GM10248 (cell line): Measurements from ENCODE around the gene NKD1.

Source experiments
- CTCF ChIA-PET: fragments of 300-600 bp; sonication (Branson Sonifier 250); formaldehyde crosslinking; extraction: SDS; loops from one replicate; lab custom pipeline; 2021; ENCODE audit warnings: antibody characterized with exemption; lab: Yijun Ruan, JAX
- POLR2A ChIA-PET: fragments of 350-650 bp; sonication (Branson Sonifier 250); formaldehyde crosslinking; extraction: SDS; loops from one replicate; lab custom pipeline; 2020; ENCODE audit warnings: antibody characterized with exemption; lab: Yijun Ruan, JAX
- DNase-seq: peaks from one replicate; pipeline ENCODE4 v3.0.0; 2012; ENCODE audit errors: extremely low spot score
- TF ChIP-seq, protein P1 (sequence below): IDR thresholded peaks from 2 replicates; pipeline ENCODE4 v1.5.1; 2012; ENCODE audit warnings: mild to moderate bottlenecking, low read depth; ENCODE audit errors: extremely low read depth, missing control alignments, control extremely low read depth

NKD1 gene

DNA sequence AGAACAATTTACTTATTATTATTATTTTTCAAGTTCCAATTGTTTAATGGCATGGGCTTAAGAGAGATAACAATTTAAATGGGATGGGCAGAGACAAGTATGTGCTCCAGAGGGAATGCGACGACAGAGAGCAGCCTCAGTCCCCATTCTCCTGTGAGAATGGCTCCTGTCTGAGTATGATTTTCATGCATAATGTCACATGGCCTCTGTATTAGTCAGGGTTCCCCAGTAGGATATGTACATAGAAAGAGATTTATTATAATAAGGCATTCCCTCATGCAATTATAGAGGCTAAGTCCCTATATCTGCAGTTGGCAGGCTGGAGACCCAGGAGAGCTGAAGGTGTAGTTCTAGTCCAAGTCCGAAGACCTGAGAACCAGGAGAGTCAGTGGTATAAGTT is 22.9 kb upstream of the NKD1 start:
- ChIA-PET CTCF (interaction anchor here (1.1 kb wide), 1 partner anchor 13 kb away, joined by 3 read pairs; no protein-coding TSS in a partner anchor), POLR2A (no interaction called here)
- TF ChIP-seq, protein P1, sequence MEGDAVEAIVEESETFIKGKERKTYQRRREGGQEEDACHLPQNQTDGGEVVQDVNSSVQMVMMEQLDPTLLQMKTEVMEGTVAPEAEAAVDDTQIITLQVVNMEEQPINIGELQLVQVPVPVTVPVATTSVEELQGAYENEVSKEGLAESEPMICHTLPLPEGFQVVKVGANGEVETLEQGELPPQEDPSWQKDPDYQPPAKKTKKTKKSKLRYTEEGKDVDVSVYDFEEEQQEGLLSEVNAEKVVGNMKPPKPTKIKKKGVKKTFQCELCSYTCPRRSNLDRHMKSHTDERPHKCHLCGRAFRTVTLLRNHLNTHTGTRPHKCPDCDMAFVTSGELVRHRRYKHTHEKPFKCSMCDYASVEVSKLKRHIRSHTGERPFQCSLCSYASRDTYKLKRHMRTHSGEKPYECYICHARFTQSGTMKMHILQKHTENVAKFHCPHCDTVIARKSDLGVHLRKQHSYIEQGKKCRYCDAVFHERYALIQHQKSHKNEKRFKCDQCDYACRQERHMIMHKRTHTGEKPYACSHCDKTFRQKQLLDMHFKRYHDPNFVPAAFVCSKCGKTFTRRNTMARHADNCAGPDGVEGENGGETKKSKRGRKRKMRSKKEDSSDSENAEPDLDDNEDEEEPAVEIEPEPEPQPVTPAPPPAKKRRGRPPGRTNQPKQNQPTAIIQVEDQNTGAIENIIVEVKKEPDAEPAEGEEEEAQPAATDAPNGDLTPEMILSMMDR = no peak
- no peak for DNase-seq

DNA sequence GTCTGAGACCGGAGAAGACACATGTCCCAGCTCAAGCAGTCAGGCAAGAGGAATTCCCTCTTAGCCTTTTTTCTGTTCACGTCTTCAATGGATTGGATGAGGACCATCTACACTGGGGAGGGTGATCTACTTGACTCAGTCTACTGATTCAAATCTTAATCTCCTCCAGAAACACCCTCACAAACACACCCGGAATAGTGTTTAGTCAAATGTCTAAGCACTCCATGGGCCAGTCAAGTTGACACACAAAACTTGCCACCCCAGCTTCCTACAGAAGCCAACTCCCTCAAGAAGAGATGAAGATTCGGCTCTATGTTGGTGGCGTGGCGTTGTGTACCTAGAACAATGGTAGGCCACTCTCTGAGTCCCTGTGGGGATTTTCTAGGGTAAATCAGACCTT is 22.5 kb upstream of the NKD1 start:
- TF ChIP-seq, protein P1 = no peak
- ChIA-PET CTCF (interaction anchor here (1.1 kb wide), 1 partner anchor 14 kb away, joined by 3 read pairs; no protein-coding TSS in a partner anchor), POLR2A (no interaction called here)
- DNase-seq = no peak

DNA sequence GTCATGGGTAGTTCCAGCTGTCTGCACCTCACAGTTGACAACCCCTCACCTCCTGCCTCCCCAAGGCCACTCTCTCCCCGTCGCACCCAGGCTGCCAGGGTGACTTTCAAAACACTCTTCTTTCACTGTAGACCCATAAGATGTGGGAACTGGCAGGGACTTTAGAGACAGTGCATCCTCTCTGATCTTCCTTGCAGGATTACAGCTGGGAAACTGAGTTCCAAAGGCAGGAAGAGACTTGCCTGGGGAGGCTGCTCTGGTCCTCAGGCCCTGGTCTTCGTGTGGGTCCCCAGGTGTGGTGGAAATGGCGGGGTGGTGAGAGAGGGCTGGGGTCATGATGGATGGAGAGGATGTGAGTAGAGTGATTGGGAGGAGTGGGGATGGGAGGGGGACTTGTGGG is 21.9 kb upstream of the NKD1 start:
- CTCF ChIA-PET = no interaction called here
- POLR2A ChIA-PET = no interaction called here
- TF ChIP-seq, protein P1 = no peak
- DNase-seq = no peak

DNA sequence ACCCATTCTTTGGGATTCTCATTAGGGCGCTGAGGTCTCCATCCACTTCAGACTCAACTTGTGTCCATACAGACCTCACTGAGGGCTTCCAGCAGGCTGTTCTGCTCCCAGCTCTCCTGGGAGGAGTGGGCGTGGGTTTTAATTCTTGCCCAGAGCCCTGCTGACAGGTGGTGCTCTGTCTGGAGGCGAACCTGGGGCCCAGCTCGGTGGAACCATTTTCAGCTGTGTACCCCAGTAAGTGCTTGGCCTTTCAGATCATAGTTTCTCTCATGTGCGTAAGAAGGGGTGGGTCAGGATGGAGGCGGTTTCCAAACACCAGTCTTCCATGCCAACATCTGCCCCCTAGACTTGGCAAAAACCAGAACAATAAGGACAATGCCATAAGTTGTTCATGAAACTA is 21.4 kb upstream of the NKD1 start:
- TF ChIP-seq, protein P1 = no peak
- ChIA-PET POLR2A (no interaction called here), CTCF (interaction anchor here (0.8 kb wide), 1 partner anchor 18 kb away, joined by 3 read pairs; no protein-coding TSS in a partner anchor)
- DNase-seq = no peak

DNA sequence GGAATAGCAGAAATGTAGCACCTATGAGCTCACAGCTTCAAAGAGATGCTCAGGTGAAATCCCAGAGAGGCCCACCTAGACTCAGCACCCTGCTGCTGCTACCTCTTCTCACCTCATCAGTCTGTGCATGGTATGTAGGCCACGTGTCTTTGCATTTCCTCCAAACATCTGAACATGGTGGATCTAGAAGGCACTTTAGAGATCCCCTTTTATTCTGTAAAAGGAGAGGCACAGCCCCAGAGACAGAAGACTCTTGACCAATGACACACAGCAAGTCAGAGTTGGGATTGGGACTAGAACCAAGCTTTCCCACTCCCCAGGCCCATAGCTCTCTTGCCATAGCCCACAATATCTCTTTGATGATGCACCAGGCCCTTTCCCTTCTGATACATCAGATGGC is 19.4 kb upstream of the NKD1 start:
- CTCF ChIA-PET = interaction anchor here (1.4 kb wide), 1 partner anchor 19 kb away, joined by 4 read pairs; no protein-coding TSS in a partner anchor
- no peak for DNase-seq
- POLR2A ChIA-PET = no interaction called here
- TF ChIP-seq, protein P1 = no peak

DNA sequence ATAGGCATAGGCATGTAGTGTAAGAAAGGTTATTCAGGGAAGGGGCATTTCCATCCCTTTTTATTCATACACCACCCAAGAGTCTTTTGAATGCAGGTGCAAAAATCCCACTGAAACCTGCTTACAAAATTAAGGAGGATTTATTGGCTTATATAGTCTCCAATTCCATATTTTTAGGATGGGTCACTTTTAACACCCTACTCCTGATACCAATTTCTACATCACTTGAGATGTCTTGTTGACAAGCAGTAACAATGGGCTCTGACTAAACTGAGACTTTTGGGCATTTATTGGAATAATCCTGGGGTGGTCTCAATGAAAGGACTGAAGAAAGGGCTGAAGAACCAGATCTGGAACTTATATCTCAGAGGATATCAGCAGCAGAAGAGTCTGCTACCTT is 18.9 kb upstream of the NKD1 start:
- ChIA-PET CTCF (interaction anchor here (1.4 kb wide), 1 partner anchor 19 kb away, joined by 4 read pairs; no protein-coding TSS in a partner anchor), POLR2A (no interaction called here)
- TF ChIP-seq, protein P1 = no peak
- DNase-seq = no peak
